Putamen (tissue), 1 donor: Measurements from ENCODE around the gene COL5A1.
"Not testable (repeated sequence)": the region's sequence is repeated elsewhere in the genome, so short reads cannot be mapped to it uniquely, and the experiment has no call there.

ENCODE experiments used
- DNase-seq: peaks from one replicate; pipeline ENCODE4 v3.0.0-alpha.2; 2016; ENCODE audit warnings: low spot score

COL5A1 gene

GRCh38 chr9:134678666-134679443 lies 37.3 kb downstream of the COL5A1 start:
- no peak for DNase-seq

GRCh38 chr9:134679616-134680392 lies 38.2 kb downstream of the COL5A1 start:
- no peak for DNase-seq

GRCh38 chr9:134680393-134681060 lies 38.9 kb downstream of the COL5A1 start:
- no peak for DNase-seq

- DNase-seq = no peak
Measured at GRCh38 chr9:134681061-134681661, 39.6 kb downstream of the COL5A1 start.

DNA sequence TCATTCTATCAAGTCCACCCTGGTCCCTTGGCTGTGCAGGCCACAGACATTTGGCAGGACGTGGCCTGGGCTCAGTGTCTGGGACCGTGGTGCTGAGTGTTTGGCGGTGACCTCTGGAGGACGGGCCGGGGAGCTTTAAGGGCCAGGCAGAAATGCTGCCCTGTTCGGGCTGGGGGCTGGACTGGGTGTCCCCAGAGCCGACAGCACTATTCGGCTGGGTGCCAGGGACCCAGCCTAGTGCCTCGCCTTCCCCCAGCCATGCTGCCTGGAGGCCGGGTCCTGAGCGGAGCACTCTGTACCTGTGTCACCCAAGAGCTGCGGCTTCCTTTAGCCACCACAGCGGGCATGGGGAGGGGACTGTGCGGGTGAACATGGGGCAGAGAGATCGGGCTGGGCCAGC lies 40.4 kb downstream of the COL5A1 start:
- DNase-seq = no peak

DNA sequence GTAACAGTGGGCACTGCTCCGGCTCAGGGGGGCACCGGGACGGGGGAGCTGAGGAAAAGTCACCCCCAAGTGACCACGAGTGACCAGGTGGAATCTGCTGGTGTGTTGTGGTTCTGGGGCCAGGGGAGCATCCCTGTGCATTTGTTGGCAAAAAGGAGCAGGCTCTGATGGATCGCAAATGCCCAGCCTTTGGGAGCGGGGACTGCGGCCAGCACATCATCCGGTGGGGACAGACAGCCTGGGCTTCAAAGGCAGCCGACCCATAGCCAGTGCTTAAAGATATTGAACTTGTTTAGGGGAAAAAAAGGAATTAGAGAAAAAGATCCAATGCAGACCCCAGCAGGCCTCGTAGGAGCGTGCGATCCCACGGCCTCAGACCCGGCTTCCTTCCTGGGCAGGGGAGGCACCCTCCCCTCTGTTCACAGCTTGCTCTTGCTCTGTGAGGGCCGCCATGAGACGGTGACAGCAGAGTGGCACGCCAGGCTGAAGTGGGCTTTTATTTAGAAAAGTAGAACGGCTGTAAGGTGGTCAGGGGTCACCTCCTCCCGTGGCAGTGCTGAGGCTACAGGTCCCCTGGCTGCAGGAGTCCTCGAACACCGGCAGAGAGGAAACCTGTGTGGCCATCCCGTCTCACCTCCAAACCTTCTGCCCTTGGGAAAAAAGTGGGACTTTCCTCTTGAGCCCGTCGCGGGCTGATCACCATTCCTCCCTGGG lies 41.2 kb downstream of the COL5A1 start:
- no peak for DNase-seq

DNA sequence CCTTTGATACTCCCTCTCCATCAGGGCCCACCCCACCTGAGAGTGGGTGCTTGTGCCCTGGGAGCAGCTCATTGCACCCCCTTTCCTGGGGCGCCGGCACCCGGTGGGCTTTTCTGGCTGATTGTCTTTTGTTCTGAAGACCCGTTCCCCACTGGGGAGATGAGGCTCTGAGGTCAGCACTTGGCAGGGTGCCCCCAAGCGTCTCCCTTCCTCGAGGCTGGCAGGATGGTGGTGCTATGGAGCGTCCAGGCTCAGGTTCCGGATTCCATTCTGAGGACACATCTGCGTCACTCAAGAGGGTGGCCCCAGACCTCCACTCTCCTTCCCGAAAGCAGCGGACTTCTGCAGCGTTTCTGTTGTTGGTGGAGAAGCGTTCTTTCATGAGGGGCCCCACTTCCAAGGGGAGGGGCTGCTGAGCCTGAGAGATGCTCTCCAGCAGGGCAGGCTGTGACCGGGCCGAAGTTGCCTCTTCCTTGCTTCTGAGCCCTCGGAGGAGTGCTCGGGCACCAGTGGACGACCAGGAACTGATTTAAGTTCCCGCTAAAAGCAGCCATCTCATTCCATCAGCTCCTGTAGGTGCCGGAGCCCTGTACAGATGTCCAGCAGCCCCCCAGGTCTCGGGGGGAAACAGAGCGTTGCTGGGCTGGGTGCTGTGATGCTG lies 42.2 kb downstream of the COL5A1 start:
- DNase-seq = no peak

DNA sequence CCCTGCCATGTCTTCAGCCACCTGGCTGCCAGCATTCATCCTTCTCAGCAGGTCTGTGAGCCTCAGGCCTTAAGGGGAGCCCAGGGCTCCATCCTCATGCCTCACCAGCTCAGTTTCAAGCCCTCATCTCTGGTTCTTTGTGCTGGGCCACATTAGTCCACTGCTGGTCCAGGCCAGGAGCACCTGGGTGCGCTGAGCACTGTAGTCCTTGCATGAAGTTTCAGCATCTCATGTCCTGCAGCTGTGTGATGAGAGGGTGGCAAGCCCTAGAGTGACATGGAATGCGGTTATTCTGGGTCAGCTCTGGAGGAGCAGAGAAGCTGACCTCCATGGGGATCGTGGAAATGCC lies 42.7 kb downstream of the COL5A1 start:
- no peak for DNase-seq

DNA sequence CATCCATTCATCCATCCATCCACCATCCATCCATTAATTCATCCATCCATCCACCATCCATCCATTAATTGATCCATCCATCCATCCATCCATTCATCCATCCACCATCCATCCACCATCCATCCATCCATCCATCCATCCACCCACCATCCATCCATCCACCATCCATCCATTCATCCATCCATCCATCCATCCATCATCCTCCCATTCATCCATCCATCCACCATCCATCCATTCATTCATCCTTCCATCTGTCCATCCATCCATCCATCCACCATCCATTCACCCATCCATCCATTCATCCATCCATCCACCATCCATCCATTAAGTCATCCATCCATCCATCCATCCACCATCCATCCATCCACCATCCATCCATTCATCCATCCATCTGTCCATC lies 43.3 kb downstream of the COL5A1 start:
- DNase-seq = not testable (repeated sequence)

- no peak for DNase-seq
Measured at GRCh38 chr9:134685784-134686183, 44.2 kb downstream of the COL5A1 start.

GRCh38 chr9:134686896-134687295 lies 45.3 kb downstream of the COL5A1 start:
- no peak for DNase-seq

GRCh38 chr9:134687556-134687955 lies 46.0 kb downstream of the COL5A1 start:
- DNase-seq = no peak

- no peak for DNase-seq
Measured at GRCh38 chr9:134688231-134688630, 46.6 kb downstream of the COL5A1 start.

- DNase-seq = no peak
Measured at GRCh38 chr9:134688661-134689320, 47.2 kb downstream of the COL5A1 start.

GRCh38 chr9:134689321-134690181 lies 47.9 kb downstream of the COL5A1 start:
- DNase-seq = peak; percentile 14

- DNase-seq = no peak
Measured at GRCh38 chr9:134690301-134690751, 48.7 kb downstream of the COL5A1 start.

- no peak for DNase-seq
Measured at GRCh38 chr9:134690946-134691694, 49.5 kb downstream of the COL5A1 start.

DNA sequence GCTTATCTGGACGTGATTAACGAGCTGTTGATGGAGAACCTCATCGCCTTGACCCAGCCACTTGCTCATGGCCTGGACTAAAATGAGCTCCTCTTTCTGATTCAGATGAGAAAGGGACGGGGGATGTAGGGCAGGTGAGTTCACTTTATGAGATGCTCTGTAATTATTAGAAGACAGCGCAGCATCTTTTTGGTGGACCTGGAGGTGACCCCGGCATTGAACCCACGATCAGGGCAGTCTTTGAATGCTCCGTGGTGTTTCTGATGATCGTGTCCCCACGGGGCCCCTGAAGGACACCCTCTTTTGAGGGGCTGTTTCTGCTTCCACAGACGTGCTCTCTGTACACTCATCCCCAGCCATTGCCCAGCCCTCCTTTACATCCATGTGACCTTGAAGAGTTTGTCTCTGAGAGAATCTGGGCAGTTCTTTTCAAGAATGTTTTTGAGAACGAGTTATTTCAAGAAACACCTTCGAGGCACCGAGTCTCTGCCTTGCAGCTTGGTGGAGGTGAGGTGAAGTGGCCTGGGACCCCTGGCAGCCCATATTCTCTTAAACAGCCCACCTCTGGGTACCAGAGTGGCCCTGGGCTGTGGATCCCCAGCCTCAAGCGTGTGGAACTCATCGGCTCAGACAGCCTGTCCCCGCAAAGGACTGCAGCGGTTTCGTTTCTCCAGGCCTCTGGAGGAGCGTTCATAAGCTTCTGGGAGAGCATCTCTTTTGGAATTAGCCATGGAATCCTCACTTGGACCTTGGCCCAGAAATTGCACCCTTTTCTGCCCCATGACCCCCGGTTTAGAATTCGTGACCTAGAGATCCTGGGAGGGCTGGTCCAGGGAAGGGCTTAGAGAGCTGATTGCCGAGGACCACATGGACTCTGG lies 50.3 kb downstream of the COL5A1 start:
- no peak for DNase-seq
